Aorta (tissue), 5 donors: ENCODE results near the gene ELANE. TPM values are rescaled to one million over a fixed set of nuclear protein-coding genes. Genes with fewer than 3 reads are reported as not detected.
A peak's percentile ranks its signal among the peaks of the same experiment; 100 is the strongest.
"Not testable (repeated sequence)": the region's sequence is repeated elsewhere in the genome, so short reads cannot be mapped to it uniquely, and the experiment has no call there.

Experiments
- ATAC-seq: fragments of 200-7000 bp; cut with Tn5 transposase; one replicate; pipeline ENCODE4 v1.9.1; 2022; ENCODE audit warnings: moderate library complexity; ENCODE audit not compliant: low FRiP score
- DNase-seq, 2 donors: peaks; one replicate each; pipeline ENCODE4 v3.0.0-alpha.2; 2020
- H3K27ac ChIP-seq, 2 donors: one replicate each; pipeline ENCODE4 v1.5.1; 2013; ENCODE audit warnings: low read length in 2 of 2, mild to moderate bottlenecking in 2 of 2, moderate library complexity in 2 of 2, control low read depth in 1 of 2, inconsistent platforms in 1 of 2, low read depth in 1 of 2
- H3K27me3 ChIP-seq, 2 donors: one replicate each; pipeline ENCODE4 v1.6.1; 2013; ENCODE audit warnings: control low read depth in 1 of 2, low read length in 1 of 2, mild to moderate bottlenecking in 1 of 2, moderate library complexity in 1 of 2; ENCODE audit not compliant: insufficient read depth in 2 of 2, control insufficient read depth in 1 of 2
- H3K36me3 ChIP-seq, 2 donors: one replicate each; pipeline ENCODE4 v1.6.1; 2013; ENCODE audit warnings: control low read depth in 1 of 2, low read length in 1 of 2, mild to moderate bottlenecking in 1 of 2; ENCODE audit not compliant: insufficient read depth in 2 of 2, control insufficient read depth in 1 of 2
- H3K4me1 ChIP-seq, 2 donors: one replicate each; pipeline ENCODE4 v1.6.1; 2013; ENCODE audit warnings: low read length in 2 of 2, control low read depth in 1 of 2, mild to moderate bottlenecking in 1 of 2, moderate library complexity in 1 of 2; ENCODE audit not compliant: insufficient read depth in 2 of 2, control insufficient read depth in 1 of 2
- H3K4me3 ChIP-seq, 2 donors: one replicate each; pipeline ENCODE4 v1.5.1; 2013; ENCODE audit warnings: low read length in 2 of 2, control low read depth in 1 of 2, mild to moderate bottlenecking in 1 of 2
- H3K9me3 ChIP-seq: one replicate; pipeline ENCODE4 v1.6.1; 2013; ENCODE audit warnings: mild to moderate bottlenecking, low read length; ENCODE audit not compliant: control insufficient read depth
- WGBS, 2 donors: extraction: QIAGEN DNeasy Blood & Tissue Kit; methylation state at CpG; one replicate each; pipeline ENCODE4 v1.1.7; 2013; 5-methylcytosine and 5-hydroxymethylcytosine counted together
- intact Hi-C, 2 donors: fragments of 100-400 bp; cut with DNase I; formaldehyde crosslinking; loops; one replicate each; pipeline versions ENCODE4 v1.14.2 to v1.15.0; 2022
- polyA plus RNA-seq, 2 donors: library from polyadenylated mRNA; stranded (reverse); fragments of 200-250 nt; gene quantifications; one replicate each; pipeline ENCODE4 v1.2.3, GENCODE V29; 2013
- total RNA-seq, 2 donors: library from RNA; stranded (reverse); fragmentation: NEBNext Ultra II Directional; extraction: Animal tissue kit (Norgen Biotek cat#: 25700); gene quantifications; one replicate each; pipeline ENCODE4 v1.2.1, GENCODE V29; 2021
- donor health status: healthy with polysubstance abuse.
- donor health status: Bipolar disorder and iron deficiency.
- donor health status: DM: no; HTN: no; CAD: no.
- donor health status: DM: no; HTN: no; CAD: no.
- donor health status: DM: yes; HTN: yes; CAD: no.

Gene ELANE
- total and polyA plus RNA-seq, 4 donors, result 2.0 TPM; not detected in 3

GRCh38 chr19:845707-846521 is 6.2 kb upstream of the ELANE start:
- no peak for ATAC-seq
- Histone ChIP-seq H3K4me3 (no peak overlapping the region), H3K27ac (no peak overlapping the region), H3K27me3 (no peaks in the 10 kb centered on the region), H3K9me3 (no peaks in the 10 kb centered on the region), H3K4me1 (no peaks in the 10 kb centered on the region), H3K36me3 (no peaks in the 10 kb centered on the region)
- WGBS, 2 donors, result 64 to 70% methylated on average over 36 to 37 of the region's 37 CpGs
- DNase-seq, result no peak
- intact Hi-C loops, result no loop called here

GRCh38 chr19:848386-848921 is 3.6 kb upstream of the ELANE start:
- DNase-seq (no peak), ATAC-seq (no peak)
- Histone ChIP-seq H3K9me3 (no peaks in the 10 kb centered on the region), H3K4me1 (no peaks in the 10 kb centered on the region), H3K27ac (no peak overlapping the region), H3K27me3 (no peaks in the 10 kb centered on the region), H3K4me3 (no peak overlapping the region), H3K36me3 (no peaks in the 10 kb centered on the region)
- intact Hi-C loops, result no loop called here
- 42 to 49% methylated on average over 12 of the region's 12 CpGs for WGBS, 2 donors

- H3K27ac ChIP-seq, DNase-seq, H3K4me1 ChIP-seq, ATAC-seq, intact Hi-C loops, H3K4me3 ChIP-seq, H3K9me3 ChIP-seq, H3K36me3 ChIP-seq, H3K27me3 ChIP-seq: not testable (repeated sequence)
- 81 to 84% methylated on average over 8 of the region's 8 CpGs for WGBS, 2 donors
Observed at GRCh38 chr19:849195-849594, 2.9 kb upstream of the ELANE start.

GRCh38 chr19:850221-850978 is 1.7 kb upstream of the ELANE start:
- Histone ChIP-seq H3K4me1 (no peaks in the 10 kb centered on the region), H3K27ac (no peak overlapping the region), H3K27me3 (no peaks in the 10 kb centered on the region), H3K4me3 (no peak overlapping the region), H3K36me3 (no peaks in the 10 kb centered on the region), H3K9me3 (no peaks in the 10 kb centered on the region)
- ATAC-seq (peak; percentile 89), DNase-seq (peak; percentile 93 to 96)
- intact Hi-C loops, result no loop called here
- 17 to 18% methylated on average over 27 to 28 of the region's 28 CpGs for WGBS, 2 donors

- intact Hi-C loops, result no loop called here
- no peaks in the 10 kb centered on the region for H3K27me3 ChIP-seq
- H3K9me3 ChIP-seq, result no peaks in the 10 kb centered on the region
- no peak overlapping the region for H3K4me3 ChIP-seq
- no peaks in the 10 kb centered on the region for H3K4me1 ChIP-seq
- WGBS, 2 donors, result 22 to 24% methylated on average over 13 of the region's 13 CpGs
- ATAC-seq (no peak), DNase-seq (no peak)
- no peaks in the 10 kb centered on the region for H3K36me3 ChIP-seq
- no peak overlapping the region for H3K27ac ChIP-seq
Observed at GRCh38 chr19:850979-851335, 1.1 kb upstream of the ELANE start.

- WGBS, 2 donors, result 27 to 31% methylated on average over 50 to 67 of the region's 67 CpGs
- DNase-seq (no peak), ATAC-seq (no peak)
- H3K9me3 ChIP-seq, result no peaks in the 10 kb centered on the region
- intact Hi-C loops, result no loop called here
- no peaks in the 10 kb centered on the region for H3K36me3 ChIP-seq
- no peaks in the 10 kb centered on the region for H3K27me3 ChIP-seq
- no peak overlapping the region for H3K27ac ChIP-seq
- no peaks in the 10 kb centered on the region for H3K4me1 ChIP-seq
- H3K4me3 ChIP-seq, result no peak overlapping the region
Observed at GRCh38 chr19:853014-853585, 997 bp downstream of the ELANE start.

GRCh38 chr19:853614-854220 is 1.6 kb downstream of the ELANE start:
- H3K4me3 ChIP-seq, H3K27ac ChIP-seq, H3K36me3 ChIP-seq, H3K4me1 ChIP-seq, H3K27me3 ChIP-seq, H3K9me3 ChIP-seq, ATAC-seq, DNase-seq, intact Hi-C loops: not testable (repeated sequence)
- 75 to 77% methylated on average over 10 to 13 of the region's 17 CpGs for WGBS, 2 donors

GRCh38 chr19:854549-854948 is 2.4 kb downstream of the ELANE start:
- intact Hi-C loops, result no loop called here
- WGBS, 2 donors, result 71 to 75% methylated on average over 6 of the region's 6 CpGs

More at GRCh38 chr19:854549-854948, 2.4 kb downstream of the ELANE start:
- Histone ChIP-seq H3K36me3 (no peaks in the 10 kb centered on the region), H3K9me3 (no peaks in the 10 kb centered on the region), H3K27ac (no peak overlapping the region), H3K27me3 (no peaks in the 10 kb centered on the region), H3K4me1 (no peaks in the 10 kb centered on the region), H3K4me3 (no peak overlapping the region)
- ATAC-seq (no peak), DNase-seq (no peak)
